PC-9 (cell line): ENCODE results near the gene ADAMTS10. TPM values are rescaled to one million over a fixed set of nuclear protein-coding genes. Genes with fewer than 3 reads are reported as not detected.
"Not testable (repeated sequence)": the region's sequence is repeated elsewhere in the genome, so short reads cannot be mapped to it uniquely, and the experiment has no call there.

Experiments used
- BruUV-seq: library from RNA; stranded (reverse); fragments of 400-500 nt; replicated peaks from 2 replicates; lab custom pipeline; 2021; lab: Mats Ljungman, UMichigan
- CTCF ChIA-PET: fragments of 300-600 bp; sonication (Branson Sonifier 250); formaldehyde crosslinking; loops from one replicate; lab custom pipeline; 2022; ENCODE audit warnings: antibody characterized with exemption; lab: Charles Lee
- POLR2A ChIA-PET: fragments of 300-600 bp; sonication (Branson Sonifier 250); formaldehyde crosslinking; loops from one replicate; lab custom pipeline; 2022; ENCODE audit warnings: antibody characterized with exemption; ENCODE audit not compliant: unreplicated experiment; lab: Charles Lee
- DNase-seq, 2 experiments: peaks; one replicate each; pipeline versions ENCODE4 v3.0.0 to v3.0.0-alpha.2; 2015 to 2022; ENCODE audit warnings: mixed read lengths in 1 of 2
- H2AFZ ChIP-seq: fragments of 200-600 bp; sonication (generic); 2 replicates; pipeline ENCODE4 v1.8.1; 2017; ENCODE audit warnings: antibody characterized with exemption
- H3F3A ChIP-seq: fragments of 200-600 bp; sonication (generic); 2 replicates; pipeline ENCODE4 v1.8.1; 2017; ENCODE audit warnings: antibody characterized with exemption, mild to moderate bottlenecking, low read depth; ENCODE audit not compliant: insufficient read depth
- H3K27ac ChIP-seq: fragments of 200-600 bp; sonication (generic); 2 replicates; pipeline ENCODE4 v1.6.1; 2016; ENCODE audit warnings: mixed run types
- H3K27me3 ChIP-seq: fragments of 200-600 bp; sonication (generic); 2 replicates; pipeline ENCODE4 v1.6.1; 2016; ENCODE audit warnings: low read depth, mixed run types; ENCODE audit not compliant: insufficient read depth
- H3K36me3 ChIP-seq: fragments of 200-600 bp; sonication (generic); 2 replicates; pipeline ENCODE4 v1.6.1; 2016; ENCODE audit warnings: low read depth, mixed run types
- H3K4me1 ChIP-seq: fragments of 200-600 bp; sonication (generic); replicated peaks from 2 replicates; pipeline ENCODE4 v1.6.1; 2016; ENCODE audit warnings: mixed run types; ENCODE audit not compliant: insufficient read depth
- H3K4me2 ChIP-seq: fragments of 200-600 bp; sonication (generic); 2 replicates; pipeline ENCODE4 v1.6.1; 2017; ENCODE audit warnings: mixed run types
- H3K4me3 ChIP-seq: fragments of 200-600 bp; sonication (generic); 2 replicates; pipeline ENCODE4 v1.6.1; 2016; ENCODE audit warnings: mixed run types
- H3K79me2 ChIP-seq: fragments of 200-600 bp; sonication (generic); 2 replicates; pipeline ENCODE4 v1.6.1; 2017; ENCODE audit warnings: low read depth, mixed run types
- H3K9me2 ChIP-seq: fragments of 200-600 bp; sonication (generic); 2 replicates; pipeline ENCODE4 v1.8.1; 2017; ENCODE audit warnings: mild to moderate bottlenecking; ENCODE audit not compliant: insufficient read depth
- H3K9me3 ChIP-seq: fragments of 200-600 bp; sonication (generic); 2 replicates; pipeline ENCODE4 v1.8.1; 2016; ENCODE audit warnings: low read depth; ENCODE audit not compliant: insufficient read depth
- H4K20me1 ChIP-seq: fragments of 200-600 bp; sonication (generic); 2 replicates; pipeline ENCODE4 v1.8.1; 2017; ENCODE audit not compliant: insufficient read depth
- CTCF ChIP-seq: fragments of 200-600 bp; sonication (generic); conservative IDR thresholded peaks from 2 replicates; pipeline ENCODE4 v1.6.1; 2017; ENCODE audit warnings: mixed run types, antibody characterized with exemption, mild to moderate bottlenecking, moderate library complexity
- EZH2 ChIP-seq: fragments of 200-600 bp; sonication (generic); IDR thresholded peaks from 2 replicates; pipeline ENCODE4 v1.8.0; 2017; ENCODE audit warnings: antibody characterized with exemption, low read depth
- intact Hi-C: fragments of 100-400 bp; cut with micrococcal nuclease; formaldehyde crosslinking; loops from one replicate; pipeline ENCODE4 v1.10.0; 2022; ENCODE audit not compliant: unreplicated experiment
- total RNA-seq: library from RNA; stranded (reverse); gene quantifications from 2 replicates; pipeline ENCODE4 v1.2.3, GENCODE V29; 2021

Gene ADAMTS10
- total RNA-seq, 1 experiment from 2014 or later, result not detected

GRCh38 chr19:8567522-8568172 is 42.9 kb downstream of the ADAMTS10 start:
- no TSS peak for BruUV-seq
- Histone ChIP-seq H2AFZ (no peak overlapping the region), H3K27ac (no peak overlapping the region), H3K36me3 (no peaks in the 10 kb centered on the region), H3K4me3 (no peak overlapping the region), H4K20me1 (no peaks in the 10 kb centered on the region), H3K9me3 (no peaks in the 10 kb centered on the region), H3K4me1 (peaks cover 46% of the 10 kb centered on the region), H3K4me2 (no peak overlapping the region), H3K27me3 (no peaks in the 10 kb centered on the region), H3F3A (peaks cover 35% of the 10 kb centered on the region; the same call in 1 of the 2 replicates), H3K79me2 (no peaks in the 10 kb centered on the region), H3K9me2 (no peaks in the 10 kb centered on the region)
- POLR2A ChIA-PET, result interaction anchor here (0.7 kb wide), 1 partner anchor 177 kb away, joined by 21 read pairs; no protein-coding TSS in a partner anchor
- intact Hi-C loops, result loop anchor here (5.0 kb wide), 1 partner anchor 40 kb away; no protein-coding TSS in a partner anchor
- no peak for DNase-seq
- TF ChIP-seq CTCF (no peak), EZH2 (no peak)
- CTCF ChIA-PET, result no interaction called here

GRCh38 chr19:8566855-8567254 is 43.7 kb downstream of the ADAMTS10 start:
- peaks cover 46% of the 10 kb centered on the region for H3K4me1 ChIP-seq
- TF ChIP-seq EZH2 (no peak), CTCF (no peak)
- POLR2A ChIA-PET, result interaction anchor here (0.6 to 0.7 kb wide), 3 partner anchors 53 to 176 kb away, joined by 5 to 21 read pairs (median 13); partner anchors contain the start of gene ZNF414
- no peak overlapping the region for H3K4me3 ChIP-seq
- intact Hi-C loops, result loop anchor here (5.0 kb wide), 1 partner anchor 40 kb away; no protein-coding TSS in a partner anchor
- peaks cover 33% of the 10 kb centered on the region; the same call in 1 of the 2 replicates for H3F3A ChIP-seq
- no TSS peak for BruUV-seq
- no peaks in the 10 kb centered on the region for H4K20me1 ChIP-seq
- no peaks in the 10 kb centered on the region for H3K79me2 ChIP-seq
- H2AFZ ChIP-seq, result no peak overlapping the region
- no peaks in the 10 kb centered on the region for H3K9me3 ChIP-seq
- no peaks in the 10 kb centered on the region for H3K36me3 ChIP-seq
- H3K27me3 ChIP-seq, result no peaks in the 10 kb centered on the region
- DNase-seq, result peak; percentile 38 to 93
- no peak overlapping the region for H3K27ac ChIP-seq
- no peak overlapping the region for H3K4me2 ChIP-seq
- no peaks in the 10 kb centered on the region for H3K9me2 ChIP-seq
- CTCF ChIA-PET, result no interaction called here

GRCh38 chr19:8564866-8565265 is 45.6 kb downstream of the ADAMTS10 start:
- H3K4me2 ChIP-seq, H3K27ac ChIP-seq, H4K20me1 ChIP-seq, BruUV-seq, H3K9me3 ChIP-seq, H3K79me2 ChIP-seq, DNase-seq, CTCF ChIA-PET, H3K4me3 ChIP-seq, H3K36me3 ChIP-seq, H3K27me3 ChIP-seq, H3K9me2 ChIP-seq, POLR2A ChIA-PET, H2AFZ ChIP-seq: not testable (repeated sequence)
- Histone ChIP-seq H3K4me1 (peaks cover 32% of the 10 kb centered on the region), H3F3A (peaks cover 15% of the 10 kb centered on the region; the same call in 1 of the 2 replicates)
- intact Hi-C loops, result loop anchor here (5.0 kb wide), 1 partner anchor 38 kb away; no protein-coding TSS in a partner anchor
